NCI-H2227 (cell line): ENCODE results near the gene TSC22D4.
A peak's percentile ranks its signal among the peaks of the same experiment; 100 is the strongest.
"Not testable (repeated sequence)": the region's sequence is repeated elsewhere in the genome, so short reads cannot be mapped to it uniquely, and the experiment has no call there.

Experiments used
- DNase-seq: peaks from one replicate; lab custom pipeline; 2025; ENCODE audit not compliant: unreplicated experiment; lab: John Stamatoyannopoulos, UW

Gene TSC22D4

GRCh38 chr7:100476101-100476780, 2.8 kb downstream of the TSC22D4 start:
- DNase-seq = no peak

GRCh38 chr7:100475549-100475948, 3.5 kb downstream of the TSC22D4 start:
- peak; percentile 66 for DNase-seq

DNA sequence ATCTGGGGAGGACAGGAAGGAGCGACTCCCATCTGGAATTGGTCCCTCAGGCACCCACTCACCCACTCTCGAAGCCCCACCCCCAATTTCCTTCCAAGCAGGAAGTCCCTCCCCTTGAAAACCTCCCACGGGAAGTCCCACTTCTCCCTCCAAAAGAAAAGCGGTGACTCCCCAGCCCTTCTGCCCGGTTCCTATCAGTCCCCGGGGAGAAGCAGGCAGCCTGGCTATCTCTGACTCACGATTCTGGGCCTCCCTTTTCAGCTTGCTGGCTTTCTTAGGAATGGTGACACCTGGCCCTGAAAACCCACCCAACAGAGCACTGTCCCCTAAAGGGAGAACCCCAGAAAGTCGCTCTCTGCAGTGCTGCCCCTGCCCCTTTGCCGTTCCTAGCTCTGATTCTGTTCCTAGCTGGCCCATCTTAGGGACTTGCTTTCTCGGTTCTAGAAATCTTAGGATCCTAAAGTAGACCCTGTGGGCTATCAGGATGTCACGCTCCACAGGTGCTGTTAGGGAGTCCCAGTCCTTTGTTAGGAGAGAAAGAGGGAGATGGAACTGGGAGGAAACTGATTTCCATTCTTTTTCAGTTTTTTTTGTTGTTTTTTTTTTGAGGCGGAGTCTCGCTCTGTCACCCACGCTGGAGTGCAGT, 6.0 kb downstream of the TSC22D4 start:
- no peak for DNase-seq

- no peak for DNase-seq
These were observed 6.7 kb downstream of the TSC22D4 start for GRCh38 chr7:100472121-100472851.

- DNase-seq = no peak
These were observed 8.0 kb downstream of the TSC22D4 start for GRCh38 chr7:100471021-100471420.

- peak; percentile 86 for DNase-seq
These were observed 9.6 kb downstream of the TSC22D4 start for GRCh38 chr7:100469227-100470044.

- no peak for DNase-seq
These were observed 11.2 kb downstream of the TSC22D4 start for GRCh38 chr7:100467638-100468373.

DNA sequence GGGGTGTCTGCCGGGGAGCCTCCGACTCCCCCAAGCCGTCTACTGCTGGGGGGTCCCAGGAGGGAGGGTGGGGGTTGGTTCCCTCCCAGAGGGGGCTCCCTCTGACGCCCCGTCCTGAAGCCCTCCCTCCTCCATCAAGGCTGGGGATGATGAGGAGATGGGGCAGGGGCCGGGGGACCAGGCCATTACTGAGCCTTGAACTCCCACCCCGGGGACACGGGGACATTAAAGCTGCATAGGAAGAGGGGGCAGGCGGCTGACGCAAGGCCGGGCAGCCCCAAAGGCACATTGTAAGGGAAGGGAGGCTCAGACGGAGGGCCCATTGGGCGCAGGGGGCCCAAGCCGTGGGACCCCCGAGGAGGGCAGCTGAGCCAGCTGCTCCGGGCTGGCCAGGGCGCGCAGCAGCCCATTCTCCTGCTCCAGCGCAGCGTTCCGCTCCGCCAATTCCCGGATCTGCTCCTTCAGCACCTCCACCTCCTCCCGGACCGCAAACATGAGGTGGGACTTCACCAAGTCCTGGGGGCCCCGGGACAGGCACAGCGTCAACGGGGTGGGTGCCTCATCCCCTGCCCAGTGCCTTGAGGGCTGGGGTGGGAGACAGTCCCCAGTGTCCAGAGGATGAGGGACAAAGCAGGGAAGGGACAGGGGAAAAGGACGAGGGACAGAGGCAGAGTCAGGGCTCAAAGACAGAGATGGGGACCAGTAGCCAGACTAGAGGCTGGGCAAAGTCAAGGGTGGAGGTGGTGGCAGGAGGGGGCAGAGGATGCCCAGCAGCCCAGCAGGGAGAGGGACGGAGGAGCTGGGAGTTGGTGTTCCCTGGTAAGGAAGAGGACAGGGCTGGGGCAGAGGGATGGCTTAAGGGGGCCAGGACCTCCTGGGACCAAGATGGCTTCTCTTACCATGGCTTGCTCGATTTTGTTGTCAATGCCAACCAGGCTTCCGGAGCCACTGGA, 12.1 kb downstream of the TSC22D4 start:
- no peak for DNase-seq

DNA sequence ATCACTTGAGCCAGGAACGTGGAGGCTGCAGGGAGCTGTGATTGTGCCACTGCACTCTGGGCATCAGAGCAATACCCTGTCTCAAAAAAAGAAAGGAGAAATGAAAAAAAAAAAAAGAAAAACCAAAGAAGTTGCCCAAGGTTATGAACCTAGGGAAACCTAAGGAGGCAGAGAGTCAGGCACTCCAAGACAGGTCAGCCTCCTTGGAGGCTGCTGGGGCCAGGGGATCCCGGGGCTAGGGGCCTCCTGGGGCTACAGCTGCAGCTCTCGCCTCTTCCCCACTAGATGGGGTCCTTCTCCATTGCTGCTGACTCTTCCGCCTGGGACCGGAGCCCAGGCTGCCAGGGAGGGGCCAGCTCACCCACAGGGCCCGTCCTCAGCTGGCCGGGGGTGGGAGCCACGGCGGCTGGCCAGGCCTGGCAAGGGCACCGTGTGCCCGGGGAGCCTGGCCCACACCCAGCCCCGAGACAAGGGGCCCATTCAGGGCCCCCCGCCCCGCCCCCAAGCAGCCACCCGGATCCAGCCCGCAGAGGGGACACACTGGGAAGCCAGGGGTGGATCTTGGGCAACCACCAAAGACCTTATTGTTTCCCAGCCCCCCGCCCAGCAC, 13.2 kb downstream of the TSC22D4 start:
- DNase-seq = peak; percentile 81

DNA sequence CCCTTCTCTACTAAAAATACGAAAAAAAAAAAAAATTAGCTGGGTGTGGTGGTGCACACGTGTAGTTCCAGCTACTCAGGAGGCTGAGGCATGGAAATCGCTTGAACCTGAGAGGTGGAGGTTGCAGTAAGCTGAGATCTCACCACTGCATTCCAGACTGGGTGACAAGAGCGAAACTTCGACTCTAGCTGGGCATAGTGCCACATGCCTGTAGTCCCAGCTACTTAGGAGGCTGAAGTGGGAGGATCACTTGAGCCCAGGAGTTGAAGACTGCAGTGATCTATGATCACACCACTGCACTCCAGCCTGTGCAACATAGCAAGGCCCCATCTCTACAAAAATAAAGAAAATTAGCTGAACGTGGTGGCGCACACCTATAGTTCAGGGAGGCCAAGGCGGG, 13.7 kb downstream of the TSC22D4 start:
- no peak for DNase-seq

GRCh38 chr7:100464791-100465190, 14.2 kb downstream of the TSC22D4 start:
- no peak for DNase-seq

- DNase-seq = no peak
These were observed 14.8 kb downstream of the TSC22D4 start, which contains the start of gene SPACDR for GRCh38 chr7:100464210-100464660. SPACDR (minus strand) TSS chr7:100464260; CDS start chr7:100464025, 235 bp downstream.

DNA sequence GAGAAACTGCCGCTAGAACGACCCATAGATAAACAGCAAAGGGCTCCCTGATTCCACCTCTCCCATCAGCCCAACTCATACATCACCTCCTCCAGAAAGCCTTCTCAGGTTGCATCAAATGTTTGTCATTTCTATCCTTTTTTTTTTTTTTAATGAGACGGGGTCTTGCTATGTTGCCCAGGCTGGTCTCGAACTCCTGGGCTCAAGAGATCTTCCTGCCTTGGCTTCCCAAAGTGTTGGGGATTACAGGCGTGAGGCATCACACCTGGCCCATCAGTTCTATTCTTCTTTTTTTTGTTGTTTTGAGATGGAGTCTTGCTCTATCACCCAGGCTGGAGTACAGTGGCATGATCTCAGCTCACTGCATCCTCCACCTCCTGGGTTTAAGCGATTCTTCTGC, 22.0 kb downstream of the TSC22D4 start:
- DNase-seq = no peak

- no peak for DNase-seq
These were observed 22.5 kb downstream of the TSC22D4 start for GRCh38 chr7:100456562-100456961.

- DNase-seq = no peak
These were observed 23.8 kb downstream of the TSC22D4 start for GRCh38 chr7:100455206-100455605.

DNA sequence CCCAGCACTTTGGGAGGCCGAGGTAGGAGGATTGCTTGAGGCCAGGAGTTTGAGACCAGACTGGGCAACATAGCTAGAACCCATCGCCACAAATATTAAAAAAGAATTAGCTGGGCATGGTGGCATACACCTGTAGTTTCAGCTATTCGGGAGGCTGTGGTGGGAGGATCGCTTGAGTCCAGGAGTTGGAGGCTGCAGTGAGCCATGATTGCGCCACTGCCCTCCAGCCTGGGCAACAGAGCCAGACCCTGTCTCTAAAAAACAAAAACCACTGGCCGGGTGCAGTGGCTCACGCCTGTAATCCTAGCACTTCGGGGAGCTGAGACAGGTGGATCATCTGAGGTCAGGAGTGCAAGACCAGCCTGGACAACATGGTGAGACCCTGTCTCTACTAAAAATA, 25.2 kb downstream of the TSC22D4 start:
- not testable (repeated sequence) for DNase-seq

GRCh38 chr7:100452513-100452912, 26.5 kb downstream of the TSC22D4 start:
- no peak for DNase-seq

- no peak for DNase-seq
These were observed 29.7 kb downstream of the TSC22D4 start for GRCh38 chr7:100449190-100449795.
